Testis (tissue), 3 donors: ENCODE measurements around the gene IGSF9B. TPM values are rescaled to one million over a fixed set of nuclear protein-coding genes. Genes with fewer than 3 reads are reported as not detected.

ENCODE experiments used
- DNase-seq: peaks from one replicate; pipeline ENCODE4 v3.0.0-alpha.2; 2019
- H3K27ac ChIP-seq, 2 donors: fragments of 200-600 bp; sonication (generic); one replicate each; pipeline ENCODE4 v1.5.1; 2019
- H3K27me3 ChIP-seq: fragments of 200-600 bp; sonication (generic); one replicate; pipeline ENCODE4 v1.5.1; 2019
- H3K36me3 ChIP-seq: fragments of 200-600 bp; sonication (generic); one replicate; pipeline ENCODE4 v1.5.1; 2017; ENCODE audit warnings: low read depth; ENCODE audit errors: missing control alignments
- H3K4me1 ChIP-seq: fragments of 200-600 bp; sonication (generic); one replicate; pipeline ENCODE4 v1.5.1; 2019
- H3K4me3 ChIP-seq, 2 donors: fragments of 200-600 bp; sonication (generic); one replicate each; pipeline ENCODE4 v1.5.1; 2017 to 2019
- H3K9me3 ChIP-seq: fragments of 200-600 bp; sonication (generic); one replicate; pipeline ENCODE4 v1.5.1; 2017
- CTCF ChIP-seq, 3 experiments: fragments of 450-650 bp in 2 of 3; fragments of 200-600 bp in 1 of 3; sonication (generic) in 1 of 3; IDR thresholded peaks; one replicate each; pipeline ENCODE4 v1.5.1; 2016 to 2019; ENCODE audit warnings: antibody characterized with exemption in 3 of 3, mild to moderate bottlenecking in 2 of 3, moderate library complexity in 1 of 3
- POLR2A ChIP-seq: fragments of 450-650 bp; IDR thresholded peaks from one replicate; pipeline ENCODE4 v1.6.1; 2017; ENCODE audit warnings: antibody characterized with exemption, mild to moderate bottlenecking, moderate library complexity
- WGBS, 2 donors: methylation state at CpG; one replicate each; pipeline ENCODE4 v1.1.5; 2018; 5-methylcytosine and 5-hydroxymethylcytosine counted together
- intact Hi-C: fragments of 100-400 bp; cut with DNase I; formaldehyde crosslinking; loops from one replicate; pipeline ENCODE4 v1.15.1; 2023; ENCODE audit warnings: low total_unique reads
- polyA plus RNA-seq: library from polyadenylated mRNA; stranded (reverse); fragments of 350-450 nt; fragmentation: Illumina TruSeq; extraction: RNeasy Lipid Tissue Mini Kit (QIAGEN cat#74804); gene quantifications from one replicate; pipeline ENCODE4 v1.2.3, GENCODE V29; 2014; ENCODE audit warnings: low read depth, low replicate concordance; ENCODE audit not compliant: insufficient read depth
- total RNA-seq, 2 donors: library from RNA; depleted of rRNA; stranded (reverse); fragments of >200 nt; gene quantifications; one replicate each; pipeline ENCODE4 v1.2.3, GENCODE V29; 2016

The IGSF9B gene
- total and polyA plus RNA-seq, 3 donors from 2014 or later: 16.8 to 119 (median 71.9) TPM

DNA sequence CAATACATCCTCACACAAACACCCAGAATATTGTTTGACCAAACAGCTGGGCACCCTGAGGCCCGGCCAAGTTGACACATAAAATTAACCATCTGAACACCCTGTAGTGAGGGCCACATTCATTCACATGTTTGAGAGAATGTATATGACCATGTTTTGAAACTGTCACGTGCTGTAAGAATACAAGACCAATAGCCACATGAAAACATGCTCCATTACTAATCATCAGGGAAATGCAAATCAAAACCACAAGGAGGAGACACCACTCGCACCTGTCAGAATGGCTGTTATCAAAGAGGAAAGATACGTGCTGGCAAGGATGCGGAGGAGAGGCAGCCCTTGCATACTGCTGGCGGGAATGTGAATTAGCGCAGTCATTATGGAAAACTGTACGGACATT is 38.3 kb upstream of the IGSF9B start:
- no peaks in the 10 kb centered on the region for H3K4me1 ChIP-seq
- 46 to 75% methylated on average over 8 of the region's 8 CpGs for WGBS, 2 donors
- no peak overlapping the region for H3K27ac ChIP-seq

GRCh38 chr11:133993921-133994320 is 37.2 kb upstream of the IGSF9B start:
- intact Hi-C loops: no loop called here
- Histone ChIP-seq H3K9me3 (no peaks in the 10 kb centered on the region), H3K27me3 (no peaks in the 10 kb centered on the region), H3K36me3 (no peaks in the 10 kb centered on the region), H3K4me1 (no peaks in the 10 kb centered on the region), H3K4me3 (no peak overlapping the region), H3K27ac (no peak overlapping the region)
- 93% methylated on average over 13 of the region's 13 CpGs for WGBS, 2 donors
- no peak for TF ChIP-seq POLR2A
- no peak for TF ChIP-seq CTCF (IDR thresholded peaks at IDR 0.05)
- no peak for DNase-seq

More for the DNA sequence above, 38.3 kb upstream of the IGSF9B start:
- intact Hi-C loops: no loop called here
- H3K36me3 ChIP-seq: no peaks in the 10 kb centered on the region
- no peak overlapping the region for H3K4me3 ChIP-seq
- DNase-seq: no peak
- H3K27me3 ChIP-seq: no peaks in the 10 kb centered on the region
- H3K9me3 ChIP-seq: no peaks in the 10 kb centered on the region
- no peak for TF ChIP-seq CTCF (IDR thresholded peaks at IDR 0.05)
- no peak for TF ChIP-seq POLR2A

DNA sequence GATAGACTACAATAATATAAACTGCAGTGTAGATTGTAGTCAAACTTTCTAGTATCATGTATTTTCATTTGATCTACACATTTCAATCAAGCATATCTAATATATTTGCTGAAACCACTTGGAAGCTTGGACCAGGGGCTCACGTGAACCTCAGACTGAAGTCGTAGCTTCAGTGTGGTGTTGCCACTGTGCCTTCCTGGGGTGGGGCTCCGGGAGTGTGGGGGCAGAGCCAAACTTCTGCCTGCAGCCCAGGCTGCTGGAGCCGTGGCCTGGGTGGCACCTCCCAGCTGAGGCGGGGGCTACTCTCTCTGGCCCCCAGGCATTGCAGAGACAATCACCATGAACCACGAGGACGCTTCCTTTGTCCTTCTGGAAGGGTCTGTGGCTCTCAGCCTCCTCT is 36.3 kb upstream of the IGSF9B start:
- no peaks in the 10 kb centered on the region for H3K9me3 ChIP-seq
- H3K27me3 ChIP-seq: no peaks in the 10 kb centered on the region
- intact Hi-C loops: no loop called here
- H3K4me3 ChIP-seq: no peak overlapping the region
- no peak for DNase-seq
- no peak overlapping the region for H3K27ac ChIP-seq
- 79 to 93% methylated on average over 5 to 7 of the region's 7 CpGs for WGBS, 2 donors
- TF ChIP-seq CTCF (IDR thresholded peaks at IDR 0.05) (no peak), POLR2A (no peak)
- no peaks in the 10 kb centered on the region for H3K36me3 ChIP-seq
- no peaks in the 10 kb centered on the region for H3K4me1 ChIP-seq

GRCh38 chr11:133992121-133992520 is 35.4 kb upstream of the IGSF9B start:
- H3K4me1 ChIP-seq: no peaks in the 10 kb centered on the region
- no peaks in the 10 kb centered on the region for H3K27me3 ChIP-seq
- H3K9me3 ChIP-seq: no peaks in the 10 kb centered on the region
- H3K36me3 ChIP-seq: no peaks in the 10 kb centered on the region
- H3K27ac ChIP-seq: no peak overlapping the region
- 56 to 72% methylated on average over 4 of the region's 4 CpGs for WGBS, 2 donors
- no peak for DNase-seq
- intact Hi-C loops: no loop called here
- no peak overlapping the region for H3K4me3 ChIP-seq
- TF ChIP-seq CTCF (IDR thresholded peaks at IDR 0.05) (no peak), POLR2A (no peak)

GRCh38 chr11:133991101-133991500 is 34.3 kb upstream of the IGSF9B start:
- 77 to 85% methylated on average over 7 to 12 of the region's 12 CpGs for WGBS, 2 donors
- H3K9me3 ChIP-seq: no peaks in the 10 kb centered on the region
- DNase-seq: no peak
- intact Hi-C loops: no loop called here
- H3K4me3 ChIP-seq: no peak overlapping the region
- no peaks in the 10 kb centered on the region for H3K4me1 ChIP-seq
- no peaks in the 10 kb centered on the region for H3K27me3 ChIP-seq
- TF ChIP-seq POLR2A (no peak), CTCF (IDR thresholded peaks at IDR 0.05) (no peak)
- H3K27ac ChIP-seq: no peak overlapping the region
- no peaks in the 10 kb centered on the region for H3K36me3 ChIP-seq
